ENCODE data around the gene HOXC13.

Gene HOXC13

GRCh38 chr12:53967421-53967925 is 28.8 kb downstream of the HOXC13 start:
- TF ChIP-seq REST (IDR thresholded peaks at IDR 0.05; ENCODE audit: insufficient read depth in 1 of 2, low read depth in 2 of 2, low read length in 2 of 2) (no peak), POLR2AphosphoS5 (IDR thresholded peaks at IDR 0.05; ENCODE audit: low read depth, low read length) (no peak), SIN3A (IDR thresholded peaks at IDR 0.05; ENCODE audit: borderline replicate concordance, insufficient read depth, low read length) (no peak), FOXP2 (optimal IDR thresholded peaks at IDR 0.05; ENCODE audit: borderline replicate concordance, extremely low read depth, extremely low read length, insufficient read depth) (no peak)

GRCh38 chr12:53968214-53969127 is 29.8 kb downstream of the HOXC13 start:
- no peak for TF ChIP-seq SIN3A (IDR thresholded peaks at IDR 0.05; ENCODE audit: borderline replicate concordance, insufficient read depth, low read length)
- TF ChIP-seq POLR2AphosphoS5 (IDR thresholded peaks at IDR 0.05; ENCODE audit: low read depth, low read length), result no peak
- no peak for TF ChIP-seq TAF1 (IDR thresholded peaks at IDR 0.05; ENCODE audit: borderline replicate concordance, insufficient read depth, low read length)
- TF ChIP-seq REST (IDR thresholded peaks at IDR 0.05; ENCODE audit: insufficient read depth in 1 of 2, low read depth in 2 of 2, low read length in 2 of 2), result no peak
- TF ChIP-seq FOXP2 (optimal IDR thresholded peaks at IDR 0.05; ENCODE audit: borderline replicate concordance, extremely low read depth, extremely low read length, insufficient read depth), result no peak

GRCh38 chr12:53969588-53970259 is 31.1 kb downstream of the HOXC13 start:
- TF ChIP-seq REST (IDR thresholded peaks at IDR 0.05; ENCODE audit: insufficient read depth in 1 of 2, low read depth in 2 of 2, low read length in 2 of 2) (no peak), TAF1 (IDR thresholded peaks at IDR 0.05; ENCODE audit: borderline replicate concordance, insufficient read depth, low read length) (no peak), POLR2AphosphoS5 (IDR thresholded peaks at IDR 0.05; ENCODE audit: low read depth, low read length) (no peak), SIN3A (IDR thresholded peaks at IDR 0.05; ENCODE audit: borderline replicate concordance, insufficient read depth, low read length) (no peak), FOXP2 (optimal IDR thresholded peaks at IDR 0.05; ENCODE audit: borderline replicate concordance, extremely low read depth, extremely low read length, insufficient read depth) (no peak)

GRCh38 chr12:53970451-53970850 is 31.8 kb downstream of the HOXC13 start:
- TF ChIP-seq REST (IDR thresholded peaks at IDR 0.05; ENCODE audit: insufficient read depth in 1 of 2, low read depth in 2 of 2, low read length in 2 of 2) (no peak), SIN3A (IDR thresholded peaks at IDR 0.05; ENCODE audit: borderline replicate concordance, insufficient read depth, low read length) (no peak), FOXP2 (optimal IDR thresholded peaks at IDR 0.05; ENCODE audit: borderline replicate concordance, extremely low read depth, extremely low read length, insufficient read depth) (no peak), POLR2AphosphoS5 (IDR thresholded peaks at IDR 0.05; ENCODE audit: low read depth, low read length) (no peak), TAF1 (IDR thresholded peaks at IDR 0.05; ENCODE audit: borderline replicate concordance, insufficient read depth, low read length) (no peak)

Data from PFSK-1 (cell line).